CD4-positive, alpha-beta T cell treated with Interleukin-4 for 4 hours (primary cell): ENCODE results near the gene TBX19.

Experiments used
- DNase-seq: peaks from one replicate; pipeline ENCODE4 v3.0.0-alpha.2; 2020

Gene TBX19

GRCh38 chr1:168362991-168363390 lies 82.3 kb downstream of the TBX19 start:
- peak; percentile 83 for DNase-seq
